ENCODE results near the gene S100A9. TPM values are rescaled to one million over a fixed set of nuclear protein-coding genes. Genes with fewer than 3 reads are reported as not detected.
"Not testable (repeated sequence)": the region's sequence is repeated elsewhere in the genome, so short reads cannot be mapped to it uniquely, and the experiment has no call there.

Gene S100A9
- total RNA-seq, 1 donor from 2014 or later, result 418 TPM

GRCh38 chr1:153313288-153313687 is 44.4 kb upstream of the S100A9 start:
- no peaks in the 10 kb centered on the region for H3K9me3 ChIP-seq
- intact Hi-C loops (cut with DNase I), result no loop called here

GRCh38 chr1:153314388-153314787 is 43.3 kb upstream of the S100A9 start:
- intact Hi-C loops (cut with DNase I); H3K4me1 ChIP-seq; H3K9me3 ChIP-seq; DNase-seq; H3K27ac ChIP-seq; ATAC-seq; H3K4me3 ChIP-seq; H3K27me3 ChIP-seq; H3K36me3 ChIP-seq: not testable (repeated sequence)

More at GRCh38 chr1:153313288-153313687, 44.4 kb upstream of the S100A9 start:
- no peak for ATAC-seq
- Histone ChIP-seq H3K36me3 (no peaks in the 10 kb centered on the region), H3K27me3 (no peaks in the 10 kb centered on the region), H3K27ac (no peak overlapping the region), H3K4me3 (no peak overlapping the region), H3K4me1 (no peaks in the 10 kb centered on the region)
- DNase-seq, result no peak
- no peak for TF ChIP-seq CTCF (IDR thresholded peaks at IDR 0.05)

- ATAC-seq; H3K27ac ChIP-seq; DNase-seq; H3K36me3 ChIP-seq; H3K4me3 ChIP-seq; intact Hi-C loops (cut with DNase I); H3K27me3 ChIP-seq; H3K9me3 ChIP-seq; H3K4me1 ChIP-seq: not testable (repeated sequence)
Measured at GRCh38 chr1:153316013-153316412, 41.6 kb upstream of the S100A9 start.

GRCh38 chr1:153318145-153318544 is 39.5 kb upstream of the S100A9 start:
- DNase-seq; H3K27me3 ChIP-seq; ATAC-seq; H3K4me3 ChIP-seq; H3K27ac ChIP-seq; H3K4me1 ChIP-seq; H3K36me3 ChIP-seq; H3K9me3 ChIP-seq; intact Hi-C loops (cut with DNase I): not testable (repeated sequence)

- peaks cover 6% of the 10 kb centered on the region for H3K9me3 ChIP-seq
- no peaks in the 10 kb centered on the region for H3K36me3 ChIP-seq
- ATAC-seq (no peak), DNase-seq (no peak)
- H3K4me3 ChIP-seq, result no peak overlapping the region
- intact Hi-C loops (cut with DNase I), result no loop called here
- H3K27ac ChIP-seq, result no peak overlapping the region
- H3K4me1 ChIP-seq, result no peaks in the 10 kb centered on the region
- TF ChIP-seq CTCF (IDR thresholded peaks at IDR 0.05), result no peak
- no peaks in the 10 kb centered on the region for H3K27me3 ChIP-seq
Measured at GRCh38 chr1:153322568-153322967, 35.1 kb upstream of the S100A9 start.

GRCh38 chr1:153324912-153325311 is 32.7 kb upstream of the S100A9 start:
- Histone ChIP-seq H3K9me3 (peaks cover 6% of the 10 kb centered on the region), H3K4me1 (no peaks in the 10 kb centered on the region), H3K4me3 (no peak overlapping the region), H3K36me3 (no peaks in the 10 kb centered on the region), H3K27ac (no peak overlapping the region), H3K27me3 (no peaks in the 10 kb centered on the region)
- TF ChIP-seq CTCF (IDR thresholded peaks at IDR 0.05), result no peak
- intact Hi-C loops (cut with DNase I), result no loop called here
- ATAC-seq (no peak), DNase-seq (no peak)

- ATAC-seq (no peak), DNase-seq (no peak)
- TF ChIP-seq CTCF (IDR thresholded peaks at IDR 0.05), result no peak
- no peaks in the 10 kb centered on the region for H3K4me1 ChIP-seq
- no peaks in the 10 kb centered on the region for H3K27me3 ChIP-seq
- H3K9me3 ChIP-seq, result no peaks in the 10 kb centered on the region
- H3K4me3 ChIP-seq, result no peak overlapping the region
- H3K36me3 ChIP-seq, result no peaks in the 10 kb centered on the region
- no peak overlapping the region for H3K27ac ChIP-seq
- intact Hi-C loops (cut with DNase I), result no loop called here
Measured at GRCh38 chr1:153333902-153334301, 23.8 kb upstream of the S100A9 start.
